ENCODE results near the gene NLGN1.

The NLGN1 gene

DNA sequence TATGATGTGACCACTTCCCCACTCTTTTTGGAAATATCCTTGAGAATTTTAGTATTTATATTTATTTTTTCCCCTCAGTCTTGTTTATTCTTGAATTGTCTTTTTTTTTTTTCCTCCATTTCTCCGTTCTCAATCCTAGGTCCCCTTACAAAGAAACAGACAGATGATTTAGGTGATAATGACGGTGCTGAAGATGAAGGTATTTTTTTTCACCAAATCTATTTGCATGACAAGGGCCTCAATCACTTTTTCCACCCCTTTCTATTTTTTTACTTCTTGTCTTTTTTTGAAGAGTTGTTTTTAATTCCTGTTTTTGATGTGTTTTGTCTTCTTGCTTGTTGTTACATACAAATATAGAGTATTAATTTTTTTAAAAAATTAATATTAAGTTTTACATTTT lies 402.6 kb downstream of the NLGN1 start:
- H3K27ac Mint-ChIP-seq, result no peak overlapping the region
- TF ChIP-seq, protein P1, sequence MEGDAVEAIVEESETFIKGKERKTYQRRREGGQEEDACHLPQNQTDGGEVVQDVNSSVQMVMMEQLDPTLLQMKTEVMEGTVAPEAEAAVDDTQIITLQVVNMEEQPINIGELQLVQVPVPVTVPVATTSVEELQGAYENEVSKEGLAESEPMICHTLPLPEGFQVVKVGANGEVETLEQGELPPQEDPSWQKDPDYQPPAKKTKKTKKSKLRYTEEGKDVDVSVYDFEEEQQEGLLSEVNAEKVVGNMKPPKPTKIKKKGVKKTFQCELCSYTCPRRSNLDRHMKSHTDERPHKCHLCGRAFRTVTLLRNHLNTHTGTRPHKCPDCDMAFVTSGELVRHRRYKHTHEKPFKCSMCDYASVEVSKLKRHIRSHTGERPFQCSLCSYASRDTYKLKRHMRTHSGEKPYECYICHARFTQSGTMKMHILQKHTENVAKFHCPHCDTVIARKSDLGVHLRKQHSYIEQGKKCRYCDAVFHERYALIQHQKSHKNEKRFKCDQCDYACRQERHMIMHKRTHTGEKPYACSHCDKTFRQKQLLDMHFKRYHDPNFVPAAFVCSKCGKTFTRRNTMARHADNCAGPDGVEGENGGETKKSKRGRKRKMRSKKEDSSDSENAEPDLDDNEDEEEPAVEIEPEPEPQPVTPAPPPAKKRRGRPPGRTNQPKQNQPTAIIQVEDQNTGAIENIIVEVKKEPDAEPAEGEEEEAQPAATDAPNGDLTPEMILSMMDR (IDR thresholded peaks at IDR 0.05; ENCODE audit: unreplicated experiment in 3 of 3), result no peak
- H3K4me1 Mint-ChIP-seq, result no peaks in the 10 kb centered on the region
- H3K36me3 Mint-ChIP-seq (ENCODE audit: low read depth), result no peaks in the 10 kb centered on the region
- H3K9me3 Mint-ChIP-seq, result no peaks in the 10 kb centered on the region
- H3K27me3 Mint-ChIP-seq (ENCODE audit: low read depth), result no peaks in the 10 kb centered on the region
- no peak overlapping the region for H3K4me3 Mint-ChIP-seq

DNA sequence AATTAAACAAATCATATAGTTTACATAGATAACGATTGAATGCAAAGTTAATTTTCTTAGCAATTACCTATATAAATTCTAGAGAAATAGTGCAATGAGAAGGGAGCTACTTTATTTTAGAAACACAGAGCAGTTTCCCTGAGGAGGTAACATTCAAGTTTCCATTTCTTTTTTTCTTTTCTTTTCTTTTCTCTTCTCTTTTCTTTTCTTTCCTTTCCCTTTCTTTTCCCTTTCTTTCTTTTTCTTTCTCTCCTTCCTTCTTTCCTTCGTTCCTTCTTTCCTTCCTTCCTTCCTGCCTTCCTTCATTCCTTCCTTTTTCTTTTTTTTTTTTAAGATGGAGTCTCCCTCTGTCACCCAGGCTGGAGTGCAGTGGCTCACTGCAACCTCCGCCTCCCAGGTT lies 417.3 kb downstream of the NLGN1 start:
- Mint-ChIP-seq H3K4me1 (peaks cover 7% of the 10 kb centered on the region), H3K27me3 (ENCODE audit: low read depth) (no peaks in the 10 kb centered on the region), H3K36me3 (ENCODE audit: low read depth) (no peaks in the 10 kb centered on the region), H3K9me3 (no peaks in the 10 kb centered on the region), H3K4me3 (no peak overlapping the region), H3K27ac (no peak overlapping the region)
- TF ChIP-seq, protein P1 (IDR thresholded peaks at IDR 0.05; ENCODE audit: unreplicated experiment in 3 of 3), result no peak

DNA sequence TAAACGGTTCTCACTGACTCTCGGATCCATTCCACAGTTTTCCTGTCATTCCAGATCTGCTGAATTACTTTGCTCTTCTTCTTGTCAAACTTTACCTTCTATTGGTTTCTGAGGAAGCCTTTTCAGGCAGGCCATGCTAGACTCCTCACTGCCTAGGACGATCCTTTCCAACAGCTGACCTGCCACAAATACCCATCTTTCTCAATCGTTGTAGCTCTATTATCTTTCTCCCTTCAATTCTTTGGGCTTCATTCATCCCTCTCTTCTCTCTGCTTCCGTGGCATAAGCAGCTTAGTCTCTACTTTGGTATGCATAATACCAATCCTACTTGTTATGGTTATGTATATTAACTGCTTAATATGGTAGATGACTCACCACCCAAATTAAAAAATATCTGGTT lies 421.8 kb downstream of the NLGN1 start:
- Mint-ChIP-seq H3K4me3 (no peak overlapping the region), H3K4me1 (peaks cover 7% of the 10 kb centered on the region), H3K36me3 (ENCODE audit: low read depth) (no peaks in the 10 kb centered on the region), H3K27ac (no peak overlapping the region), H3K27me3 (ENCODE audit: low read depth) (no peaks in the 10 kb centered on the region), H3K9me3 (no peaks in the 10 kb centered on the region)
- TF ChIP-seq, protein P1 (IDR thresholded peaks at IDR 0.05; ENCODE audit: unreplicated experiment in 3 of 3), result no peak

DNA sequence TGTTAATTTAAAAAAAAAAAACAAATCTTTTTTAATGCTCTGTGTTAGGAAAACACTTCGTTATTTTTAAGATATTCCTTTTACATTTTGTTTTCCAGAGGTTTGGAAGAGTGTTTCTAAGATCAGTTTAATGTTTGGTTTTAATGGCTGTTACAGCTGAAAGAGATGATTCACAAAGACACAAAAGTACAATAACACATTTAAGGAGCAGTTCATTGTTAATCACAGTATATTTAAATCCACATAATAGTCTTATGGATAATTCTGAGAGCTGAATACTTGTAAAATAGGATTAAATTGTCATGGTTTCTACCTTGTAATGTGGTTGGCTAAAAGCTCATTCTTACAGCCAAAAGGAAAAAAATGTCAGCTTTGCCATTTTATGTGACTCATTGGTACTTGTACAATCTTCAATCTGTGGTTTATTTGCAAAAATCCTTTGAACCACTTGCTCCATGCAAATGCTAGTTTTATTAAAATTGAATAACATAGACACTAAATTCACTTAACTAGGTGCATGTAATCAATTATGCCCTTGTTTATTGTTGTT lies 426.4 kb downstream of the NLGN1 start:
- TF ChIP-seq, protein P1 (IDR thresholded peaks at IDR 0.05; ENCODE audit: unreplicated experiment in 3 of 3), result no peak
- no peak overlapping the region for H3K4me3 Mint-ChIP-seq
- no peaks in the 10 kb centered on the region for H3K36me3 Mint-ChIP-seq (ENCODE audit: low read depth)
- peaks cover 11% of the 10 kb centered on the region for H3K4me1 Mint-ChIP-seq
- no peaks in the 10 kb centered on the region for H3K27me3 Mint-ChIP-seq (ENCODE audit: low read depth)
- H3K27ac Mint-ChIP-seq, result no peak overlapping the region
- peaks cover 3% of the 10 kb centered on the region for H3K9me3 Mint-ChIP-seq

DNA sequence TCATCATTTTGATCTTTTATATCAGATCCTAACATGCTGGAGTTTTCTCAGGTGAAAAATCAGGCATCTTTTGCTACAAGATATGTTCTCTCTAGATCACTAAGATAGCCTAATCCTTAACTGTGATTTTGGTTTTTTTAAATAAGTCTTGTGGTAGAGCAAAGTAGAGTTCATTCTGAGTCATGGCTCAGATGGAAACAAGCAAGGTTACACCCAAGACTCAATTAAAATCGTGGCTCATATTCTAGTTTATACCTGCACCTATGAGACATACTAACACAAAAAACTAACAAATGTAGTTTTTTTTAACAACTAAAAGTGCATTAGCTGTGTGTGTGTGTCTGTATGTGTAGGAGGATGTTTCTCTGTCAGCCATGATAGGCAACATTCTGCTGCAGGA lies 428.2 kb downstream of the NLGN1 start:
- TF ChIP-seq, protein P1 (IDR thresholded peaks at IDR 0.05; ENCODE audit: unreplicated experiment in 3 of 3), result no peak
- H3K4me1 Mint-ChIP-seq, result peaks cover 6% of the 10 kb centered on the region
- H3K27ac Mint-ChIP-seq, result no peak overlapping the region
- H3K36me3 Mint-ChIP-seq (ENCODE audit: low read depth), result no peaks in the 10 kb centered on the region
- no peak overlapping the region for H3K4me3 Mint-ChIP-seq
- peaks cover 3% of the 10 kb centered on the region for H3K9me3 Mint-ChIP-seq
- no peaks in the 10 kb centered on the region for H3K27me3 Mint-ChIP-seq (ENCODE audit: low read depth)

DNA sequence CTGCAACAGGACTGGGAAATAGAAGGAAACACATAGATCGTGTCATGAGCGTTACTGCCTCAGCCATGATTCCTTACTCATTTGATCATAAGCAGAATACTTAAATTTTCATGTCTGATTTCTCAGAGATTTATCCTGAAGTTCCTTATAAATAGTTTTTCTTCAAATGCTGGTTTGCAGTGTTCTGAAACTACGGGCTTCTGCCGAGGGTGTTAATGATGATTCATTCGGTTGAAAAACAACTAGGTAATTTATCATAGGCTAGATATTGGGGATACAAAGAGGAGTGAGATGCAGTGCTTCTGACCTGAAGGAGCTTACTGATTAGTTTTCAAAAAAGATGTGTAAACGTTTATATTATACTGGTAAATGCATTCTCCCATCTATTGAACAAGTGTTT lies 428.9 kb downstream of the NLGN1 start:
- no peaks in the 10 kb centered on the region for H3K27me3 Mint-ChIP-seq (ENCODE audit: low read depth)
- TF ChIP-seq, protein P1 (IDR thresholded peaks at IDR 0.05; ENCODE audit: unreplicated experiment in 3 of 3), result no peak
- H3K9me3 Mint-ChIP-seq, result peaks cover 3% of the 10 kb centered on the region
- peaks cover 6% of the 10 kb centered on the region for H3K4me1 Mint-ChIP-seq
- no peaks in the 10 kb centered on the region for H3K36me3 Mint-ChIP-seq (ENCODE audit: low read depth)
- no peak overlapping the region for H3K27ac Mint-ChIP-seq
- H3K4me3 Mint-ChIP-seq, result no peak overlapping the region
